ENCODE measurements around the gene RNF10. TPM values are rescaled to one million over a fixed set of nuclear protein-coding genes. Genes with fewer than 3 reads are reported as not detected.
"Not testable (repeated sequence)": the region's sequence is repeated elsewhere in the genome, so short reads cannot be mapped to it uniquely, and the experiment has no call there.

RNF10 gene
- total RNA-seq, 1 experiment from 2014 or later = 74.9 TPM

- peak; percentile 98 for DNase-seq (ENCODE audit: low spot score)
Measured at GRCh38 chr12:120580787-120581723, 46.9 kb downstream of the RNF10 start, which contains the start of gene POP5. Gene POP5, minus strand, starts transcription at chr12:120581402. Its CDS starts 40 bp downstream, at chr12:120581362.

DNA sequence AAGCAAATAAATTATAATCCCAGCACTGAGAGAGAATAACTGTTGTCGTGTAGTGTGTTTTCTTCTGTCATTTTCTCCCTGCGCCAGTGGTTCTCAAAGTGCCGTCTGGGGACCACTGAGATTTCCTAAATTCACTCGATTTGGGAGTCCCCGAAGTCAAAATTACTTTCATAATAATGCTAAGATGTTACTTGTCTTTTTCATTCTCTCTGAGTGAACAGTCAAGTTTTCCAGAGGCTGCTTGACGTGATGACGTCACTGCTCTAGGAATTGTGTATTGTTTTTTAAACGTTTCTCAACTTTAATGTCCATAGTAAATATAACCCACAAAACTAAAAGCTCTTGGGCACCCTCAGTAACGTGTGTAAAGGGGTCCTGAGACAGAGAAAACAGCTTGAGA is 47.8 kb downstream of the RNF10 start:
- DNase-seq (ENCODE audit: low spot score) = no peak

DNA sequence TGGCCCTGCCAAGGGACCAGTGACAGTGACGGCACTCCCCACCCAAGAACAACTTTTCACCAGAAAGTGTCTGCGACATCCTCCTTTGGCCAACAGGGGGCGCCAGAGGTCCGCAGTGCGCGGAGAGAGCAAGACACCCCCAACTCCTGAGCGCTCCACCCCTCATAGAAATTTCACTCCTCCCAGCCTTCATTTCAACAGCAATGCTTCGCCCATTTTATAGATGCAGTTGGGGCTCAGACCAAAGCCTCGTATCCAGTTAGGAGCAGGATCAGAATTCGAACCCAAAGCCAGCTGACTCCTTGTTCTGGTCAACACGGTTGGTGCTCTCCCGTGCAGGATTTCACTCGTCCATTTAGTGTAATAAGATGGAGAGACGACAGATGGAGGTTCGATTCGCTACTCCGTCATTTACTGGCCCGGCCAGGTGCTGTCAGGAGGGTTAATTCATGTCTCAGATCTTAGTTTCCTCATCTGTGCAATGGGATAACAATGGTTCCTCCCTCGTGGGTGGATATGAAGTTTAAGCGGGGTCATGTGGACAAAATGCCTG is 49.4 kb downstream of the RNF10 start:
- DNase-seq (ENCODE audit: low spot score) = peak; percentile 36

DNA sequence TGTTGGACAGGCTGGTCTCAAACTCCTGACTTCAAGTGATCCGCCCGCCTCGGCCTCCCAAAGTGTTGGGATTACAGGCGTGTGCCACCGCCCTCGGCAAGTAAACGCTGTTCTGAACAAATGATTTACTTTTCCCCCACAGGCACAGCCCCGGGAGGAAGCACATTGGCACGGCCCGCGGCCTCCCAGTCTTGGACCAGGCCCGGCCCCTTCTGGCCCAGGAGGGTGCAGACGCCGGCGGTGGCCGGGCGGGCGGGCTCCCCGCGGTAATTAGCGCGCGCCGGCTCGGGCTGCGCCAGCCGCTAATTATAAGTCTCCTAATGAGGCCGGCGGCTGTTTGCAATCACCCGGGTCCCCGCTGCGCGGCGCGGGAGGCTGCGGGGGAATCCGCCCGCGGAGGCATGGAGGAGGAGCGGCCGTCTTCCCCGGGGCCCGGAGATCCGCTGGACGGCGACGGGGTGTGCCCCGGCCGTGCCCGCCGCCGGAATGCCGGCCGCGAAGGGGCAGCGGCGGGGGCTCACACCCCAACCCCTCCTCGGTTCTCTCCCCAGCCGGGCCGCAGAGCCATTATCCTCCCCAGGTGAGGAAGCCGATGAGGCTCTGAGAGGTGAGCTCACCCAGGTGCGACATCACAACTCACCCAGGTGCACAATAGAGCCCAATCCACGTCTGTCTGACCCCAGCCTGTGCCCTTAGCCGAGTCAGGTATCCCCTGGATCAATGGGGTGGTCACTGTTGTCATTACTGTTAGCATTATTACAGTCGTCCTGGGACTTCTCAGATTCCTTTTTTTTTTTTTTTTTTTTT is 50.4 kb downstream of the RNF10 start:
- DNase-seq (ENCODE audit: low spot score) = no peak

GRCh38 chr12:120586206-120586605 is 52.0 kb downstream of the RNF10 start:
- DNase-seq (ENCODE audit: low spot score) = no peak

- no peak for DNase-seq (ENCODE audit: low spot score)
Measured at GRCh38 chr12:120586860-120587259, 52.7 kb downstream of the RNF10 start.

DNA sequence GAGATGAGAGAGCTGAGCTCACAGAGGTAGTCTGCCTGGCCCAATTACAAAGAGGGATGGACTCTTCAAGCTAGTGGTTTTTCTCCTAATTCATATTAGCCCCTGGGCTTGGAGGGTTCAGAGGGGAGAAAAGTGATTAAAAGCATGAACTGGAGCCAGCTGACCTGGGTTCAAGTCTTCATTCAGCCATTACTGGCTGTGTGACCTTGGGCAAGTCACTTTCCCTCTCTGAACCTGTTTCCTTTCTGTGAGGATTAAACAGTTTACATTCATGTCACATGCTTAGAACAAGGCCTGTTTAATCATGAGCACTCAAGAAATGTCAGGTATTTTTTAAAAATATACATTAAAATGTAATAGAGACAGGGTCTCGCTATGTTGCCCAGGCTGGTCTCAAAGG is 54.2 kb downstream of the RNF10 start:
- DNase-seq (ENCODE audit: low spot score) = no peak

- no peak for DNase-seq (ENCODE audit: low spot score)
Measured at GRCh38 chr12:120588948-120589930, 55.1 kb downstream of the RNF10 start.

DNA sequence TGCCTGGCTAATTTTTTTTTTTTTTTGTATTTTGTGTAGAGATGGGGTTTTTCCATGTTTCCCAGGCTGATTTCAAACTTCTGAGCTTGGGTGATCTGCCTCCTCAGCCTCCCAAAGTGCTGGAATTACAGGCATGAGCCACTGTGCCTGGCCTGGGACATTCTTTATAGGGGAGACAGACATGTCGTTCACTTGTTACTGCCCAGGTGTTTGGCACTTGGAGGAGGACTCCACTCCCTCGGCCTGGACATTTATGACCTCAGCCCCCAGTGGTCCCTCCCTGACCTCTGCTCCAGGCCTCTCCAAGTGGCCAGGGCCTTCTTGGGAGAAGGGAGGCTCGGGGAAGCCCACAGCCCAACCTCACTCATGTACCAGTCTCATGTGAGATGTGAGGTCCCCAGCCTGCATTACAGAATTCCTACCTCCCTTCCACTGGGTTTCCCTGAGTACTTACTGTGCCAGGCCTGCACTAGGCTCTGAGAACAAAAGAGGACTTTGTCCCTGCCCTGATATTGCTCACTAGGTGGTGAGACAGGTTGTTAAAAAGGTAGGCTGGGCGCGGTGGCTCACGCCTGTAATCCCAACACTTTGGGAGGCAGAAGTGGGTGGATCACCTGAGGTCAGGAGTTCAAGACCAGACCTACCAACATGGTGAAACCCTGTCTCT is 56.7 kb downstream of the RNF10 start:
- no peak for DNase-seq (ENCODE audit: low spot score)

GRCh38 chr12:120592121-120593049 is 58.2 kb downstream of the RNF10 start:
- no peak for DNase-seq (ENCODE audit: low spot score)

DNA sequence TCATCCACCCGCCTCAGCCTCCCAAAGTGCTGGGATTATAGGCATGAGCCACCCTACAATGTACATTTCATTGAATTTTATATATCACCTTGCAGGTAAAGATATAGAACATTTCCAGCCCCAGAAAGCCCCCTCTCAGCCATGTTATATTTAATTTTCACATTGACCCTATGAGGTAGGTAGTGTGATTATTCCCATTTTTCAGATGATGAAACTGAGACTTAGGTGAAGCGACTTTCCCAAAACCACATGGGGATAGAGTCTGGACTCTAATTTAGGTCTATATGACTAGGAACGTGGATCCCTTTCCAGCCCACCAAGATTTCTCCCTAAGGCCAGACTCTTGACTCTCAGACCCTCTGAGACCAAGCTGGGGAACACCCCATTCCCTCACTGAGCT is 62.7 kb downstream of the RNF10 start:
- DNase-seq (ENCODE audit: low spot score) = no peak

DNA sequence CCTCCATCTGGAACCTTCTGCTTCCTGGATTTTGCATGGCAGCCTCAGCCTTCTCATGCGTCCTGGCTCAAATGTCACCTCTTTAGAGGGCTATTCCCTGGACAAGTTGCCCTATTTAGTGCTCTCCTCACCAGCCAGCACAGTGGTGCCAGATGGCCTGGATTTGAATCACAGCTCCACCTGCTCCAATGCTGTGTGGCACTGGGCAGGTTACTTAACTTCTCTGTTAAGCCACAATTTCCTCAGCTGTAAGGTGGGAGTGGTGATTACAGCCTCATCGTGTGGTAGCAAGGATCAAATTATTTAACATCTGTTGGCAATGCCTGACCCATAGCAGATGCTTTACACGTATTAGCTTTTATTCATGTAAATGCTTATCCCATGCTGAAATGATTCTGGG is 63.7 kb downstream of the RNF10 start:
- no peak for DNase-seq (ENCODE audit: low spot score)

DNA sequence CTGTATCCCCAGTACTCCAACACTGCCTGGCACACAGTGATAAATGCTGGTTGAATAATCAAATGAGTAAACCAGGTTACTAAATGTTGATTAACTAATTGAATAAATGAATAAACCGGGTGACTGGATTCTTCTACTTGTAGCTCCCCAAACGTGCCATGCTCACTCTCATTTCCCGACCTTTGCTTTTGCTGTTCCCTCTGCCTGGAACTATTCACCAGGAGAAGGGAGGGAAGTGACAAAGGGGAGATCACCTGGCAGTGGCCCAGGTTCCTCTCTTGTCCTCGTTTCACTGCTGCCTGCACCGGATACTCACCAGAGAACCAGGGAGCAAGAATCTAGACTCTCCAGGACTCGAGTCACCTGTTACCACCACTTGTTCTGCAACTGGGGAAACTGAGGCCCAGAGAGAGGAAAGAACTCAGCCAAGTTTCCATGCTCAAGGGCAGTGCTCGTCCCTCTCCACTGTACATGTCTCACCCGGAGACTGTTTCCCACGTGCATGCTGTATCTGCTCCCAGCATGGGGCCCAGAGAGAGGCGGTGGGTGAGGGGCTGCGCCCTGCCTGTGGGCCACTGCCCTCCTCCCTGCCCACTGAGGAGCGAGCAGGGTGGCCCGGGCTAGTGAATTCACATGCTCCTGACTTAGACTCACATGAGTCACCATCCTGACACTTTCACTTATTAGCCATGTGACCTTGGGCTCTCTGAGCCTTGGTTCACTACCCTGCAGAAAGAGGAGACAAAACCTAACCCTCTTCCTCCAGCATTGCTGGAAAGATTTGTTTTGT is 64.7 kb downstream of the RNF10 start:
- DNase-seq (ENCODE audit: low spot score) = peak; percentile 47

GRCh38 chr12:120599672-120600552 is 65.8 kb downstream of the RNF10 start:
- DNase-seq (ENCODE audit: low spot score) = no peak

- peak; percentile 43 for DNase-seq (ENCODE audit: low spot score)
Measured at GRCh38 chr12:120602416-120602815, 68.3 kb downstream of the RNF10 start.

DNA sequence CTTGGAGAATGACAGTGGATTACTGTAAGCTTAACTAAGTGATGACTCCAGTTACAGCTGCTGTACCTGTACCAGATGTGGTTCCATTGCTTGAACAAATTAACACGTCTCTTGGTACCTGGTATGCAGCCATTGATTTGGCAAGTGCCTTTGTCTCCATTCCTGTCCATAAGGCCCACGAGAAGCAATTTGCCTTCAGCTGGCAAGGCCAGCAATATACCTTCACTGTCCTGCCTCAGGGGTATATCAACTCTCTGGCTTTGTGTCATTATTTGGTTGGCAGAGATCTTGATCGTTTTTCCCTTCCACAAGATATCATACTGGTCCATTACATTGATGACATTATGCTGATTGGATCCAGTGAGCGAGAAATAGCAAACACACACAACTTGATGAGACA is 76.4 kb downstream of the RNF10 start:
- no peak for DNase-seq (ENCODE audit: low spot score)

DNA sequence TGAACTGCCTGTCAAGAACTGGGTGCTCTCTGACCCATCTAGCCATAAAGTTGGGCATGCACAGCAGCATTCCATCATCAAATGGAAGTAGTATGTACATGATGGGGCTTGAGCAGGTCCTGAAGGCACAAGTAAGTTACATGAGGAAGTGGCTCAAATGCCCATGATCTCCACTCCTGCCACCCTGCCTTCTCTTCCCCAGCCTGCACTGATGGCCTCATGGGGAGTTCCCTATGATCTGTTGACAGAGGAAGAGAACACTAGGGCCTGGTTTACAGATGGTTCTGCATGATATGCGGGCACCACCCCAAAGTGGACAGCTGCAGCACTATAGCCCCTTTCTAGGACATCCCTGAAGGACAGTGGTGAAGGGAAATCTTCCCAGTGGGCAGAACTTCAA is 77.4 kb downstream of the RNF10 start:
- DNase-seq (ENCODE audit: low spot score) = not testable (repeated sequence)

DNA sequence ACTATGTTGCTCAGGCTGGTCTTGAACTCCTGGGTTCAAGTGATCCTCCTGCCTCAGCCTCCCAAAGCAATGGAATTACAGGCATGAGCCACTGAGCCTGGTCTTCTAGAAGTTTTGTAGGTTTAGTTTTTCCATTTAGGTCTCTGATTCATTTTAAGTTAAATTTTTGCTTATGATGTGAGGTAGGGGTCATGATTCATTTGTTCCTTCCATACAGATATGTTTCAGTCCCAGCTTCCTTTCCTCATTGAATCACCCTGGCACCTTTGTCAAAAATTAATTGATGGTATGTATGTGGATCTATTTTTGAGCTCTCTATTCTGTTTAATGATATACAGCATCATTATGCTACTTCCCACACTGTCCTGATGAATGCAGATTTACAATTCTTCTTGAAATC is 80.7 kb downstream of the RNF10 start:
- DNase-seq (ENCODE audit: low spot score) = no peak

All from H4 (cell line).